ENCODE data around the gene LEF1. TPM values are rescaled to one million over a fixed set of nuclear protein-coding genes. Genes with fewer than 3 reads are reported as not detected.
"Not testable (repeated sequence)": the region's sequence is repeated elsewhere in the genome, so short reads cannot be mapped to it uniquely, and the experiment has no call there.

LEF1 gene
- total RNA-seq, 1 experiment from 2014 or later: 22.3 TPM

GRCh38 chr4:108052558-108053120 lies 116.1 kb downstream of the LEF1 start:
- Mint-ChIP-seq H3K36me3 (ENCODE audit: insufficient read depth, unreplicated experiment) (no peaks in the 10 kb centered on the region), H3K27ac (ENCODE audit: unreplicated experiment) (no peak overlapping the region), H3K9me3 (ENCODE audit: unreplicated experiment) (no peaks in the 10 kb centered on the region), H3K27me3 (ENCODE audit: insufficient read depth, unreplicated experiment) (no peaks in the 10 kb centered on the region), H3K4me3 (ENCODE audit: unreplicated experiment) (no peak overlapping the region), H3K4me1 (ENCODE audit: low read depth, unreplicated experiment) (peaks cover 7% of the 10 kb centered on the region)
- Histone ChIP-seq H3K4me3 (ENCODE audit: low read depth, low read length) (no peak overlapping the region), H3K27me3 (replicated peaks; ENCODE audit: control insufficient read depth, insufficient read depth, low read length) (no peaks in the 10 kb centered on the region), H3K36me3 (ENCODE audit: control insufficient read depth, insufficient read depth, low read length) (no peaks in the 10 kb centered on the region), H3K4me1 (peaks cover 17% of the 10 kb centered on the region), H3K9me3 (no peaks in the 10 kb centered on the region)
- intact Hi-C loops (cut with micrococcal nuclease; ENCODE audit: unreplicated experiment): no loop called here
- POLR2A ChIA-PET: no interaction called here
- TF ChIP-seq CTCF (IDR thresholded peaks at IDR 0.05; ENCODE audit: insufficient read depth in 1 of 2, low read depth in 1 of 2, low read length in 1 of 2, severe bottlenecking in 1 of 2, unreplicated experiment in 1 of 2): no peak
- DNase-seq: no peak
- BruUV-seq (replicated peaks): no TSS peak
- CTCF ChIA-PET: no interaction called here

GRCh38 chr4:108051343-108051742 lies 117.4 kb downstream of the LEF1 start:
- intact Hi-C loops (cut with micrococcal nuclease; ENCODE audit: unreplicated experiment): no loop called here
- Mint-ChIP-seq H3K4me1 (ENCODE audit: low read depth, unreplicated experiment) (peaks cover 7% of the 10 kb centered on the region), H3K4me3 (ENCODE audit: unreplicated experiment) (no peak overlapping the region), H3K27me3 (ENCODE audit: insufficient read depth, unreplicated experiment) (no peaks in the 10 kb centered on the region), H3K27ac (ENCODE audit: unreplicated experiment) (no peak overlapping the region), H3K9me3 (ENCODE audit: unreplicated experiment) (no peaks in the 10 kb centered on the region), H3K36me3 (ENCODE audit: insufficient read depth, unreplicated experiment) (no peaks in the 10 kb centered on the region)
- Histone ChIP-seq H3K36me3 (ENCODE audit: control insufficient read depth, insufficient read depth, low read length) (no peaks in the 10 kb centered on the region), H3K4me1 (peaks cover 17% of the 10 kb centered on the region), H3K9me3 (no peaks in the 10 kb centered on the region), H3K27me3 (replicated peaks; ENCODE audit: control insufficient read depth, insufficient read depth, low read length) (no peaks in the 10 kb centered on the region), H3K4me3 (ENCODE audit: low read depth, low read length) (no peak overlapping the region)
- no TSS peak for BruUV-seq (replicated peaks)
- DNase-seq: no peak
- no peak for TF ChIP-seq CTCF (IDR thresholded peaks at IDR 0.05; ENCODE audit: insufficient read depth in 1 of 2, low read depth in 1 of 2, low read length in 1 of 2, severe bottlenecking in 1 of 2, unreplicated experiment in 1 of 2)
- CTCF ChIA-PET: no interaction called here
- POLR2A ChIA-PET: no interaction called here

- H3K9me3 Mint-ChIP-seq (ENCODE audit: unreplicated experiment); BruUV-seq (replicated peaks); H3K9me3 ChIP-seq; H3K36me3 Mint-ChIP-seq (ENCODE audit: insufficient read depth, unreplicated experiment); H3K27ac Mint-ChIP-seq (ENCODE audit: unreplicated experiment); H3K36me3 ChIP-seq (ENCODE audit: control insufficient read depth, insufficient read depth, low read length); POLR2A ChIA-PET; intact Hi-C loops (cut with micrococcal nuclease; ENCODE audit: unreplicated experiment); H3K4me3 ChIP-seq (ENCODE audit: low read depth, low read length); H3K27me3 Mint-ChIP-seq (ENCODE audit: insufficient read depth, unreplicated experiment); H3K4me1 Mint-ChIP-seq (ENCODE audit: low read depth, unreplicated experiment); CTCF ChIA-PET; H3K4me3 Mint-ChIP-seq (ENCODE audit: unreplicated experiment); DNase-seq; H3K27me3 ChIP-seq (replicated peaks; ENCODE audit: control insufficient read depth, insufficient read depth, low read length): not testable (repeated sequence)
- H3K4me1 ChIP-seq: peaks cover 17% of the 10 kb centered on the region
Measured at GRCh38 chr4:108050166-108051111, 118.3 kb downstream of the LEF1 start.
